Fibroblast of the conjunctiva (primary cell): Measurements from ENCODE around the gene KRTAP10-2.
"Not testable (repeated sequence)": the region's sequence is repeated elsewhere in the genome, so short reads cannot be mapped to it uniquely, and the experiment has no call there.

ENCODE experiments used
- DNase-seq: peaks from one replicate; pipeline ENCODE4 v3.0.0-alpha.2; 2010; ENCODE audit warnings: low read depth

The KRTAP10-2 gene

GRCh38 chr21:44551340-44551961, at the start of gene KRTAP10-2:
TSS of gene KRTAP10-2 (minus strand) at chr21:44551505. CDS start at chr21:44551458, 47 bp downstream.
- DNase-seq: no peak

- DNase-seq: not testable (repeated sequence)
Measured at GRCh38 chr21:44601091-44601490, 49.8 kb upstream of the KRTAP10-2 start.

- DNase-seq: not testable (repeated sequence)
Measured at GRCh38 chr21:44600118-44600978, 49.0 kb upstream of the KRTAP10-2 start, which contains the start of gene KRTAP10-7. TSS of gene KRTAP10-7 (plus strand) at chr21:44600597. CDS start at chr21:44600622, 25 bp downstream.

- no peak for DNase-seq
Measured at GRCh38 chr21:44599264-44600029, 48.1 kb upstream of the KRTAP10-2 start.

- no peak for DNase-seq
Measured at GRCh38 chr21:44598061-44598460, 46.8 kb upstream of the KRTAP10-2 start.

GRCh38 chr21:44596068-44596725, 44.9 kb upstream of the KRTAP10-2 start:
- no peak for DNase-seq

- no peak for DNase-seq
Measured at GRCh38 chr21:44595524-44595923, 44.2 kb upstream of the KRTAP10-2 start.

GRCh38 chr21:44594406-44594916, 43.2 kb upstream of the KRTAP10-2 start:
- DNase-seq: no peak

- no peak for DNase-seq
Measured at GRCh38 chr21:44593598-44594405, 42.5 kb upstream of the KRTAP10-2 start.

- no peak for DNase-seq
Measured at GRCh38 chr21:44592446-44593311, 41.4 kb upstream of the KRTAP10-2 start, which contains the start of gene KRTAP10-6. TSS of gene KRTAP10-6 (minus strand) at chr21:44592505. CDS start at chr21:44592484, 21 bp downstream.

- not testable (repeated sequence) for DNase-seq
Measured at GRCh38 chr21:44591801-44592130, 40.5 kb upstream of the KRTAP10-2 start.

- DNase-seq: not testable (repeated sequence)
Measured at GRCh38 chr21:44590897-44591800, 39.8 kb upstream of the KRTAP10-2 start.

- no peak for DNase-seq
Measured at GRCh38 chr21:44590311-44590721, 39.0 kb upstream of the KRTAP10-2 start.

- no peak for DNase-seq
Measured at GRCh38 chr21:44589586-44590305, 38.4 kb upstream of the KRTAP10-2 start.

- DNase-seq: no peak
Measured at GRCh38 chr21:44589094-44589493, 37.8 kb upstream of the KRTAP10-2 start.

- no peak for DNase-seq
Measured at GRCh38 chr21:44585892-44586291, 34.6 kb upstream of the KRTAP10-2 start.

GRCh38 chr21:44583800-44584147, 32.5 kb upstream of the KRTAP10-2 start:
- DNase-seq: no peak
